CD8-positive, alpha-beta memory T cell (primary cell): ENCODE results near the gene TEDDM1. TPM values are rescaled to one million over a fixed set of nuclear protein-coding genes. Genes with fewer than 3 reads are reported as not detected.
A peak's percentile ranks its signal among the peaks of the same experiment; 100 is the strongest.

Experiments
- CTCF ChIA-PET: fragments of 350-600 bp; sonication (Branson Sonifier 250); formaldehyde crosslinking; loops from one replicate; lab custom pipeline; 2021; ENCODE audit warnings: antibody characterized with exemption; lab: Charles Lee
- POLR2A ChIA-PET: fragments of 350-600 bp; sonication (Branson Sonifier 250); formaldehyde crosslinking; loops from one replicate; lab custom pipeline; 2021; ENCODE audit warnings: antibody characterized with exemption; lab: Charles Lee
- DNase-seq, 5 donors: peaks; one replicate each; pipeline versions ENCODE4 v3.0.0 to v3.0.0-alpha.2; 2020 to 2022; ENCODE audit warnings: mixed read lengths in 1 of 5
- H3K27ac ChIP-seq: one replicate; pipeline ENCODE4 v1.7.0; 2013; ENCODE audit warnings: low read depth, mild to moderate bottlenecking, low read length, moderate library complexity
- H3K27me3 ChIP-seq: 2 replicates; pipeline ENCODE4 v1.7.0; 2013; ENCODE audit warnings: low read length, mild to moderate bottlenecking; ENCODE audit not compliant: insufficient read depth, poor library complexity, severe bottlenecking
- H3K36me3 ChIP-seq: 2 replicates; pipeline ENCODE4 v1.7.0; 2013; ENCODE audit warnings: mild to moderate bottlenecking, low read length, moderate library complexity; ENCODE audit not compliant: insufficient read depth
- H3K4me1 ChIP-seq: 2 replicates; pipeline ENCODE4 v1.7.0; 2013; ENCODE audit warnings: mild to moderate bottlenecking, low read length, moderate library complexity; ENCODE audit not compliant: insufficient read depth
- H3K4me3 ChIP-seq: 2 replicates; pipeline ENCODE4 v1.7.0; 2013; ENCODE audit warnings: mild to moderate bottlenecking, low read length
- H3K9me3 ChIP-seq: 2 replicates; pipeline ENCODE4 v1.7.0; 2013; ENCODE audit warnings: mild to moderate bottlenecking, low read length
- H3K27ac Mint-ChIP-seq, 8 donors: one replicate each; pipeline ENCODE4 v1.8.0; 2020 to 2021; ENCODE audit warnings: mixed read lengths in 8 of 8, mild to moderate bottlenecking in 6 of 8, inconsistent platforms in 3 of 8, moderate library complexity in 3 of 8
- H3K27me3 Mint-ChIP-seq, 2 donors: one replicate each; pipeline ENCODE4 v1.8.0; 2020 to 2021; ENCODE audit warnings: mixed read lengths in 2 of 2, mild to moderate bottlenecking in 1 of 2, moderate library complexity in 1 of 2
- H3K36me3 Mint-ChIP-seq, 3 donors: one replicate each; pipeline ENCODE4 v1.8.0; 2020 to 2021; ENCODE audit warnings: mixed read lengths in 3 of 3, inconsistent platforms in 1 of 3, mild to moderate bottlenecking in 1 of 3
- H3K4me1 Mint-ChIP-seq, 3 donors: one replicate each; pipeline ENCODE4 v1.8.0; 2020 to 2021; ENCODE audit warnings: mixed read lengths in 3 of 3, inconsistent platforms in 1 of 3, mild to moderate bottlenecking in 1 of 3
- H3K4me3 Mint-ChIP-seq, 7 donors: one replicate each; pipeline ENCODE4 v1.8.0; 2020 to 2021; ENCODE audit warnings: mixed read lengths in 7 of 7, mild to moderate bottlenecking in 6 of 7, moderate library complexity in 4 of 7, inconsistent platforms in 2 of 7
- H3K9me3 Mint-ChIP-seq, 5 donors: one replicate each; pipeline ENCODE4 v1.8.0; 2020 to 2022; ENCODE audit warnings: mixed read lengths in 5 of 5, mild to moderate bottlenecking in 3 of 5, moderate library complexity in 2 of 5, inconsistent platforms in 1 of 5
- polyA plus RNA-seq: library from polyadenylated mRNA; unstranded; fragments of 300-500 nt; fragmentation: Illumina TruSeq; gene quantifications from one replicate; pipeline ENCODE4 v1.2.3, GENCODE V29; 2021
- total RNA-seq, 2 experiments: library from RNA; stranded (reverse); gene quantifications; one replicate each; pipeline ENCODE4 v1.2.3, GENCODE V29; 2021

Gene TEDDM1
- total and polyA plus RNA-seq, 3 experiments from 2014 or later: not detected

- Histone ChIP-seq H3K27me3 (peaks cover 3% of the 10 kb centered on the region), H3K27ac (no peak overlapping the region), H3K4me3 (no peak overlapping the region), H3K9me3 (no peaks in the 10 kb centered on the region), H3K36me3 (no peaks in the 10 kb centered on the region), H3K4me1 (no peaks in the 10 kb centered on the region)
- Mint-ChIP-seq H3K4me3 (no peak overlapping the region), H3K9me3 (peaks cover 0 to 10% (median 6%) of the 10 kb centered on the region in 5 donors), H3K4me1 (no peaks in the 10 kb centered on the region), H3K36me3 (no peaks in the 10 kb centered on the region), H3K27me3 (peaks cover 19 to 36% of the 10 kb centered on the region in 2 donors), H3K27ac (no peak overlapping the region)
- no peak for DNase-seq
- CTCF ChIA-PET: interaction anchor here (1.3 kb wide), 1 partner anchor 8 kb away, joined by 5 read pairs; no protein-coding TSS in a partner anchor
- POLR2A ChIA-PET: no interaction called here
Measured at GRCh38 chr1:182404781-182405180, 4.3 kb upstream of the TEDDM1 start.

GRCh38 chr1:182397653-182398393 is 2.6 kb downstream of the TEDDM1 start:
- Mint-ChIP-seq H3K36me3 (no peaks in the 10 kb centered on the region), H3K4me3 (no peak overlapping the region), H3K9me3 (no peaks in the 10 kb centered on the region), H3K4me1 (peaks cover 4 to 6% (median 4%) of the 10 kb centered on the region in 3 donors), H3K27ac (no peak overlapping the region), H3K27me3 (peaks cover 4 to 19% of the 10 kb centered on the region in 2 donors)
- no peak for DNase-seq
- ChIA-PET CTCF (interaction anchor here (1.2 to 3.2 kb wide), 6 partner anchors 10 to 317 kb away, joined by 3 to 113 read pairs (median 6); no protein-coding TSS in a partner anchor), POLR2A (no interaction called here)
- no peaks in the 10 kb centered on the region for H3K36me3 ChIP-seq
- no peak overlapping the region for H3K27ac ChIP-seq
- no peaks in the 10 kb centered on the region for H3K27me3 ChIP-seq
- H3K4me3 ChIP-seq: no peak overlapping the region
- H3K9me3 ChIP-seq: no peaks in the 10 kb centered on the region
- peaks cover 5% of the 10 kb centered on the region for H3K4me1 ChIP-seq

- no peak overlapping the region for H3K27ac ChIP-seq
- CTCF ChIA-PET: interaction anchor here (1.1 to 3.2 kb wide), 10 partner anchors 9 to 315 kb away, joined by 3 to 113 read pairs (median 6); no protein-coding TSS in a partner anchor
- Mint-ChIP-seq H3K4me1 (peaks cover 13 to 15% (median 14%) of the 10 kb centered on the region in 3 donors), H3K27ac (no peak overlapping the region), H3K9me3 (no peaks in the 10 kb centered on the region), H3K4me3 (no peak overlapping the region), H3K27me3 (peaks cover 7 to 22% of the 10 kb centered on the region in 2 donors), H3K36me3 (no peaks in the 10 kb centered on the region)
- no peaks in the 10 kb centered on the region for H3K9me3 ChIP-seq
- POLR2A ChIA-PET: interaction anchor here (1.6 kb wide), 1 partner anchor 252 kb away, joined by 8 read pairs; no protein-coding TSS in a partner anchor
- no peak overlapping the region for H3K4me3 ChIP-seq
- no peak for DNase-seq
- no peaks in the 10 kb centered on the region for H3K27me3 ChIP-seq
- H3K4me1 ChIP-seq: peaks cover 9% of the 10 kb centered on the region
- H3K36me3 ChIP-seq: no peaks in the 10 kb centered on the region
Measured at GRCh38 chr1:182395906-182396305, 4.6 kb downstream of the TEDDM1 start.

GRCh38 chr1:182394055-182394775 is 6.3 kb downstream of the TEDDM1 start:
- no peaks in the 10 kb centered on the region for H3K9me3 ChIP-seq
- H3K4me1 ChIP-seq: peaks cover 15% of the 10 kb centered on the region
- POLR2A ChIA-PET: interaction anchor here (0.7 kb wide), 1 partner anchor 251 kb away, joined by 6 read pairs; no protein-coding TSS in a partner anchor
- H3K27me3 ChIP-seq: no peaks in the 10 kb centered on the region
- no peaks in the 10 kb centered on the region for H3K9me3 Mint-ChIP-seq
- DNase-seq: no peak
- CTCF ChIA-PET: interaction anchor here (3.2 kb wide), 1 partner anchor 251 kb away, joined by 18 read pairs; no protein-coding TSS in a partner anchor
- H3K4me3 Mint-ChIP-seq: peak overlapping the region in 2 of 7 donors; percentile 28 to 85
- H3K27me3 Mint-ChIP-seq: peaks cover 8 to 31% of the 10 kb centered on the region in 2 donors
- peak overlapping the region; percentile 22 for H3K27ac ChIP-seq
- H3K36me3 Mint-ChIP-seq: no peaks in the 10 kb centered on the region
- H3K4me1 Mint-ChIP-seq: peaks cover 25 to 29% (median 29%) of the 10 kb centered on the region in 3 donors
- H3K27ac Mint-ChIP-seq: peak overlapping the region in 1 of 8 donors; percentile 63
- H3K36me3 ChIP-seq: no peaks in the 10 kb centered on the region
- H3K4me3 ChIP-seq: no peak overlapping the region

GRCh38 chr1:182392050-182393028 is 8.1 kb downstream of the TEDDM1 start:
- H3K4me3 ChIP-seq: peak overlapping the region; percentile 69
- H3K27ac Mint-ChIP-seq: peak overlapping the region in 5 of 8 donors; percentile 37 to 70 (median 55)

GRCh38 chr1:182391362-182392049 is 9.0 kb downstream of the TEDDM1 start, which contains the start of gene GLUL:
GLUL (minus strand) TSS chr1:182391790; CDS start chr1:182388737, 3,053 bp downstream.
- peaks cover 13% of the 10 kb centered on the region for H3K36me3 ChIP-seq
- H3K4me3 ChIP-seq: peak within 1 kb of the TSS; percentile 69
- peak within 1 kb of the TSS; percentile 80 to 91 (median 84) for H3K27ac Mint-ChIP-seq
- POLR2A ChIA-PET: interaction anchor here (0.8 kb wide), 1 partner anchor 248 kb away, joined by 4 read pairs; no protein-coding TSS in a partner anchor
- peak; percentile 28 to 67 (median 58) for DNase-seq
- H3K9me3 ChIP-seq: no peaks in the 10 kb centered on the region
- no peaks in the 10 kb centered on the region for H3K27me3 ChIP-seq
- peak within 1 kb of the TSS; percentile 82 for H3K27ac ChIP-seq
- H3K27me3 Mint-ChIP-seq: peaks cover 6 to 27% of the 10 kb centered on the region in 2 donors
- H3K9me3 Mint-ChIP-seq: no peaks in the 10 kb centered on the region
- peaks cover 28 to 38% (median 33%) of the 10 kb centered on the region in 3 donors for H3K4me1 Mint-ChIP-seq
- H3K36me3 Mint-ChIP-seq: peaks cover 0 to 13% (median 0%) of the 10 kb centered on the region in 3 donors
- CTCF ChIA-PET: interaction anchor here (0.8 to 3.2 kb wide), 3 partner anchors 248 to 311 kb away, joined by 4 to 18 read pairs (median 4); no protein-coding TSS in a partner anchor
- peaks cover 13% of the 10 kb centered on the region for H3K4me1 ChIP-seq
- peak within 1 kb of the TSS; percentile 88 to 95 (median 93) for H3K4me3 Mint-ChIP-seq

More at GRCh38 chr1:182392050-182393028, 8.1 kb downstream of the TEDDM1 start:
- POLR2A ChIA-PET: interaction anchor here (0.8 kb wide), 1 partner anchor 249 kb away, joined by 4 read pairs; no protein-coding TSS in a partner anchor
- peaks cover 4% of the 10 kb centered on the region for H3K36me3 ChIP-seq
- Mint-ChIP-seq H3K9me3 (no peaks in the 10 kb centered on the region), H3K4me3 (peak overlapping the region; percentile 78 to 94 (median 88)), H3K27me3 (peaks cover 6 to 31% of the 10 kb centered on the region in 2 donors), H3K4me1 (peaks cover 32 to 43% (median 37%) of the 10 kb centered on the region in 3 donors), H3K36me3 (peaks cover 0 to 5% (median 0%) of the 10 kb centered on the region in 3 donors)
- peaks cover 15% of the 10 kb centered on the region for H3K4me1 ChIP-seq
- CTCF ChIA-PET: interaction anchor here (0.8 to 3.2 kb wide), 3 partner anchors 249 to 311 kb away, joined by 4 to 18 read pairs (median 4); no protein-coding TSS in a partner anchor
- H3K27me3 ChIP-seq: no peaks in the 10 kb centered on the region
- H3K9me3 ChIP-seq: no peaks in the 10 kb centered on the region
- peak overlapping the region; percentile 82 for H3K27ac ChIP-seq
- DNase-seq: peak in 2 of 5 donors; percentile 11 to 43
